ENCODE results near the gene CRB3. TPM values are rescaled to one million over a fixed set of nuclear protein-coding genes. Genes with fewer than 3 reads are reported as not detected.
"Not testable (repeated sequence)": the region's sequence is repeated elsewhere in the genome, so short reads cannot be mapped to it uniquely, and the experiment has no call there.

Gene CRB3
- total RNA-seq, 3 donors from 2014 or later: 0.48 to 30.7 (median 24.6) TPM

- H3K36me3 ChIP-seq: no peaks in the 10 kb centered on the region
- H3K4me3 ChIP-seq: peak within 1 kb of the TSS; percentile 28 to 65 (median 40)
- DNase-seq (ENCODE audit: low spot score in 2 of 2): no peak
- no peak within 1 kb of the TSS for H3K27ac ChIP-seq
- intact Hi-C loops (cut with DNase I; ENCODE audit: low total_unique reads): no loop called here
- TF ChIP-seq, protein P1, sequence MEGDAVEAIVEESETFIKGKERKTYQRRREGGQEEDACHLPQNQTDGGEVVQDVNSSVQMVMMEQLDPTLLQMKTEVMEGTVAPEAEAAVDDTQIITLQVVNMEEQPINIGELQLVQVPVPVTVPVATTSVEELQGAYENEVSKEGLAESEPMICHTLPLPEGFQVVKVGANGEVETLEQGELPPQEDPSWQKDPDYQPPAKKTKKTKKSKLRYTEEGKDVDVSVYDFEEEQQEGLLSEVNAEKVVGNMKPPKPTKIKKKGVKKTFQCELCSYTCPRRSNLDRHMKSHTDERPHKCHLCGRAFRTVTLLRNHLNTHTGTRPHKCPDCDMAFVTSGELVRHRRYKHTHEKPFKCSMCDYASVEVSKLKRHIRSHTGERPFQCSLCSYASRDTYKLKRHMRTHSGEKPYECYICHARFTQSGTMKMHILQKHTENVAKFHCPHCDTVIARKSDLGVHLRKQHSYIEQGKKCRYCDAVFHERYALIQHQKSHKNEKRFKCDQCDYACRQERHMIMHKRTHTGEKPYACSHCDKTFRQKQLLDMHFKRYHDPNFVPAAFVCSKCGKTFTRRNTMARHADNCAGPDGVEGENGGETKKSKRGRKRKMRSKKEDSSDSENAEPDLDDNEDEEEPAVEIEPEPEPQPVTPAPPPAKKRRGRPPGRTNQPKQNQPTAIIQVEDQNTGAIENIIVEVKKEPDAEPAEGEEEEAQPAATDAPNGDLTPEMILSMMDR (IDR thresholded peaks at IDR 0.05): no peak
- TF ChIP-seq POLR2AphosphoS5 (IDR thresholded peaks at IDR 0.05) (no peak), POLR2A (IDR thresholded peaks at IDR 0.05) (no peak)
- peaks cover 7 to 36% of the 10 kb centered on the region in 2 donors for H3K27me3 ChIP-seq
- no peaks in the 10 kb centered on the region for H3K9me3 ChIP-seq
- H3K4me1 ChIP-seq: peaks cover 4 to 6% of the 10 kb centered on the region in 2 donors
These were observed 37.9 kb downstream of the CRB3 start, which contains the start of gene TUBB4A for GRCh38 chr19:6501740-6502648. TSS of gene TUBB4A (minus strand) at chr19:6502309. CDS start at chr19:6502212, 97 bp downstream.

GRCh38 chr19:6503407-6504201 is 39.5 kb downstream of the CRB3 start:
- no peak for TF ChIP-seq POLR2AphosphoS5 (IDR thresholded peaks at IDR 0.05)
- peaks cover 4 to 6% of the 10 kb centered on the region in 2 donors for H3K4me1 ChIP-seq
- no peak overlapping the region for H3K4me3 ChIP-seq
- no peak for DNase-seq (ENCODE audit: low spot score in 2 of 2)
- no peaks in the 10 kb centered on the region for H3K36me3 ChIP-seq
- peaks cover 7 to 36% of the 10 kb centered on the region in 2 donors for H3K27me3 ChIP-seq
- intact Hi-C loops (cut with DNase I; ENCODE audit: low total_unique reads): no loop called here
- H3K9me3 ChIP-seq: no peaks in the 10 kb centered on the region
- no peak overlapping the region for H3K27ac ChIP-seq

DNA sequence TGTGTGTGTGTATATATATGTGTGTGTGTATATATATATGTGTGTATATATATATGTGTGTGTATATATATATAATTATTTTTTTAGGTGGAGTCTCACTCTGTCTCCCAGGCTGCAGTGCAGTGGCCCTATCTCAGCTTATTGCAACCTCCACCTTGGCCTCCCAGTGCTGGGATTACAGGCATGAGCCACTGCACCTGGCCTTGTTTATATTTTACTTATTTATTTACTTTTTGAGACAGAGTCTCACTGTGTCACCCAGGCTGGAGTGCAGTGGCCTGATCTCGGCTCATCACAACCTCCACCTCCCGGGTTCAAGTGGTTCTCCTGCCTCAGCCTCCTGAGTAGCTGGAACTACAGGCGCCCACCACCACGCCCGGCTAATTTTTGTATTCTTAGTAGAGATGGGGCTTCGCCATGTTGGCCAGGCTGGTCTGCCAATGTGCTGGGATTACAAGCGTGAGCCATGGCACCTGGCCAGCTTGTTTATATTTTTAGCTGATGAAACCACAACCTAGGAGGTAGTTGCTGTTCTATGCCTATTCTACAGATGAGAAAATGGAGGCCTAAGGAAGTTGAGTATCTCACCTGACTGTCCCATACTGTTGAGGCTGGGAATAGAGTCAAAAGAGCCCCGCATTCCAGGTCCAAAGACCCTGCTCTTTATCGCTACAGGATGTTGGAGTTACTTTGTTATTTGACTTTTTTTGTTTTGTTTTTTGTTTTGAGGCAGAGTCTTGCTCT is 44.1 kb downstream of the CRB3 start:
- H3K4me1 ChIP-seq; DNase-seq (ENCODE audit: low spot score in 2 of 2); H3K4me3 ChIP-seq; H3K9me3 ChIP-seq; intact Hi-C loops (cut with DNase I; ENCODE audit: low total_unique reads); H3K27me3 ChIP-seq; H3K27ac ChIP-seq; H3K36me3 ChIP-seq: not testable (repeated sequence)

DNA sequence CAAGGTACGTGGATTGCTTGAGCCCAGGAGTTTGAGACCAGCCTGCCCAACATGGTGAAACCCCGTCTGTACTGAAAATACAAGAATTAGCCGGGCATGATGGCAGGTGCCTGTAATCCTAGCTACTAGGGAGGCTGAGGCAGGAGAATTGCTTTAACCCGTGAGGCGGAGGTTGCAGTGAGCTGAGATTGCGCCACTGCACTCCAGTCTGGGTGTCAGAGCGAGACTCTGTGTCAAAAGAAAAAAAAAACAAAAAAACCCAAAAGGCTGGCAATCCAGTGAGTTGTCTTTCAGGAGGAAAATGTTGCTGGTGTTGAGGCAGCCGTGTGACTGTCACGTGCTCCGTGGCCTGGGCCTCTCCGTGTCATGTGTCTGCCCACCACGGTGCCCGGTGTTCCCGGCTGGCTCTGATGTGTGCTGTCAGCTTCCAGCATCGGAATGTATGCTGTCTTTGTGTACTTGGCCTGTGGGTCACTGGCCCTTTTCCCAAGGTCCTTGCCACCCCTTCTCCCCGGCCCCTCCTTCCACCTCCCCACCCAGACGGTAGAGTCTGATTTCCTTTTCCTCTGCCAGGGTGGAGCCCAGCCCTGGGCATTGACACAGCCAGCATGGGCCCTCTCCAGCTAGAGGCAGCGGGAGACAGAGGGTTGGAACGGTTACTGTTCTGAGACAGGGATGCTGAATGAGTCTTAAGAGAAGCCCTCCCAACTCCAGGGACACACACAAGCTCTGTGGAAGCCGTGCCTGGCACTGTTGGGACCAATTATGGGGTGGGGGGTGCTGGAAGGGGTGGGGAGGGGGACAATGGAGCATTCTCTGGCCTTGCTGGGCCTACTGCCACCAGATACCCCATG is 45.3 kb downstream of the CRB3 start:
- DNase-seq (ENCODE audit: low spot score in 2 of 2): no peak
- Histone ChIP-seq H3K4me1 (no peaks in the 10 kb centered on the region), H3K36me3 (no peaks in the 10 kb centered on the region), H3K4me3 (no peak overlapping the region), H3K9me3 (no peaks in the 10 kb centered on the region), H3K27ac (no peak overlapping the region), H3K27me3 (no peaks in the 10 kb centered on the region)
- TF ChIP-seq POLR2AphosphoS5 (IDR thresholded peaks at IDR 0.05): no peak
- intact Hi-C loops (cut with DNase I; ENCODE audit: low total_unique reads): no loop called here

DNA sequence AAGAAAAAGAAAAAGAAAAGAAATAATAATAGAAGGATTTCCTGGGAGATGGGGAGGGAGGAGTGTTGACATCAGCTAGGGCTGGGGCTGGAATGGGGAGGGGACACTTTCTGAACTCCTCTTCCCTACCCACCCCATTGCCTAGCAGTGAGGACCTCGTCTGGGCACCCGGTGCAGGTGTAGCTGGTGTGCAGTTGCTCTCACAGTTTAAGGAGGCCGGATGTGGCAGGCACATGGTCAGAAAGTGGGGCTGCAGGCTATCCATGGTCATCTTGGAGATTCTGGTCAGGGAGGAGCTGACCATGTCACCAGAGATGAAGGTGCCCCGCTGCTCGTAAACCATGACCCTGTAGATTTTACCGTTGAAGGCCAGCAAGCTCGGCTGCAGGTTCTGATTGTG is 46.5 kb downstream of the CRB3 start:
- Histone ChIP-seq H3K9me3 (no peaks in the 10 kb centered on the region), H3K27me3 (no peaks in the 10 kb centered on the region), H3K27ac (no peak overlapping the region), H3K4me1 (no peaks in the 10 kb centered on the region), H3K4me3 (no peak overlapping the region), H3K36me3 (no peaks in the 10 kb centered on the region)
- DNase-seq (ENCODE audit: low spot score in 2 of 2): no peak
- intact Hi-C loops (cut with DNase I; ENCODE audit: low total_unique reads): no loop called here
- TF ChIP-seq, protein P1 (IDR thresholded peaks at IDR 0.05): no peak
- no peak for TF ChIP-seq POLR2AphosphoS5 (IDR thresholded peaks at IDR 0.05)
- no peak for TF ChIP-seq POLR2A (IDR thresholded peaks at IDR 0.05)

GRCh38 chr19:6514089-6514488 is 50.0 kb downstream of the CRB3 start:
- DNase-seq (ENCODE audit: low spot score in 2 of 2): no peak
- intact Hi-C loops (cut with DNase I; ENCODE audit: low total_unique reads): no loop called here
- no peaks in the 10 kb centered on the region for H3K36me3 ChIP-seq
- H3K4me1 ChIP-seq: no peaks in the 10 kb centered on the region
- H3K27ac ChIP-seq: no peak overlapping the region
- TF ChIP-seq POLR2A (IDR thresholded peaks at IDR 0.05) (no peak), POLR2AphosphoS5 (IDR thresholded peaks at IDR 0.05) (no peak)
- TF ChIP-seq, protein P1 (IDR thresholded peaks at IDR 0.05): no peak
- H3K4me3 ChIP-seq: no peak overlapping the region
- no peaks in the 10 kb centered on the region for H3K9me3 ChIP-seq
- no peaks in the 10 kb centered on the region for H3K27me3 ChIP-seq
